ENCODE measurements around the gene OR2F2.

GRCh38 chr7:143892527-143893300 lies 42.3 kb upstream of the OR2F2 start:
- TF ChIP-seq CTCF (conservative IDR thresholded peaks at IDR 0.05; ENCODE audit: low read length) (peak; percentile 77), EZH2phosphoT487 (IDR thresholded peaks at IDR 0.05; ENCODE audit: borderline replicate concordance) (no peak)
